ENCODE measurements around the gene DELE1.

DELE1 gene

DNA sequence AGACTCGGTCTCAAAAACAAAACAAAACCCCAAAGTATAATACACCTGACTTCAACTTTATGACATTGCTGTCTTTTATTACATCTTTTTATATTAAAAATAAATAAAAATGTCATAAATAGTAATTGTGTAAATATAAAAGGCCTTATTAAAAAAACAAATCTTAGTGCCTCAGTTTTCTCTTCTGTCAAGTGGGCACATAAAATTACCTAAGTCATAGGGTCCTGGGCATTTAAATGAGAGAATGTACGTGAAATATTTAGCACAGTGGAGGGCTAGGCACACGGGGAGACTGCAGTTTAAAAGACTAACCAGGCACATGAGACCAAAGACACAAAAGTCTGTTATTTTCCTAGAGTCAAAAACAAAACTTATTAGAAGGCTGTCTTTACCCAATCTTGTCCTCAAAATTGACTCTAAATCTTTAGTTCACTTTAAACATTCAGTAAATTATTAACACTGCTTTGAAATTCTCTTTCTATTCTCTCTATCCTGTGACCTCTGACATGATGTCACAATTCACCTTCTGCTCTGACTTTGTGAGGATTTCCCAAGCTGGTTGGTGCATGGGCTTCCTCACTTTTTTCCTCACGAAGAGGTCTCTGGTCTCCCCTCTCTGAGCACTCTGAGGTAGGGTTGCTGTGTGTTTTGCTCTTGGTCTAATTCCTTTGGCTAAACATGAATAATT lies 42.7 kb downstream of the DELE1 start:
- no peak overlapping the region for H3K4me3 ChIP-seq (ENCODE audit: low read depth, low read length)
- TF ChIP-seq, protein P1, sequence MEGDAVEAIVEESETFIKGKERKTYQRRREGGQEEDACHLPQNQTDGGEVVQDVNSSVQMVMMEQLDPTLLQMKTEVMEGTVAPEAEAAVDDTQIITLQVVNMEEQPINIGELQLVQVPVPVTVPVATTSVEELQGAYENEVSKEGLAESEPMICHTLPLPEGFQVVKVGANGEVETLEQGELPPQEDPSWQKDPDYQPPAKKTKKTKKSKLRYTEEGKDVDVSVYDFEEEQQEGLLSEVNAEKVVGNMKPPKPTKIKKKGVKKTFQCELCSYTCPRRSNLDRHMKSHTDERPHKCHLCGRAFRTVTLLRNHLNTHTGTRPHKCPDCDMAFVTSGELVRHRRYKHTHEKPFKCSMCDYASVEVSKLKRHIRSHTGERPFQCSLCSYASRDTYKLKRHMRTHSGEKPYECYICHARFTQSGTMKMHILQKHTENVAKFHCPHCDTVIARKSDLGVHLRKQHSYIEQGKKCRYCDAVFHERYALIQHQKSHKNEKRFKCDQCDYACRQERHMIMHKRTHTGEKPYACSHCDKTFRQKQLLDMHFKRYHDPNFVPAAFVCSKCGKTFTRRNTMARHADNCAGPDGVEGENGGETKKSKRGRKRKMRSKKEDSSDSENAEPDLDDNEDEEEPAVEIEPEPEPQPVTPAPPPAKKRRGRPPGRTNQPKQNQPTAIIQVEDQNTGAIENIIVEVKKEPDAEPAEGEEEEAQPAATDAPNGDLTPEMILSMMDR (IDR thresholded peaks at IDR 0.05; ENCODE audit: borderline replicate concordance, insufficient read depth, low read depth, low read length) = no peak

DNA sequence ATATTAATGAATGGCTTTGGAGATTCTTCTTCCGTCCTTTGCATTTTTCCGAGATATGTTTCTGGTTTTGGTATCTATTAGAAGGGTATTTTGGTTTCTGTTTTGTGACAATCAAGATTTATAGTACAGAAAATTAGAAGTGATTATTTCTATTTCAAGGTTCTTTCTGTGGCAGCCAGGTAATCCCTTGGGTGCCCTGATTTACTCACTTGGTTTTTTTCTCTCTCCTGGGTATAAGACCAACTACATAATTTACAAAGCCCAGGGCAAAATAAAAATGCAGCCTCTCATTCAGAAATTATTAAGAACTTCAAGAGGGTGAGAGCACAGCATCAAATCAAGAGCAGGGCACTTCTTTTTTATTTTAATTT lies 43.3 kb downstream of the DELE1 start:
- H3K4me3 ChIP-seq (ENCODE audit: low read depth, low read length) = no peak overlapping the region
- TF ChIP-seq, protein P1 (IDR thresholded peaks at IDR 0.05; ENCODE audit: borderline replicate concordance, insufficient read depth, low read depth, low read length) = no peak

DNA sequence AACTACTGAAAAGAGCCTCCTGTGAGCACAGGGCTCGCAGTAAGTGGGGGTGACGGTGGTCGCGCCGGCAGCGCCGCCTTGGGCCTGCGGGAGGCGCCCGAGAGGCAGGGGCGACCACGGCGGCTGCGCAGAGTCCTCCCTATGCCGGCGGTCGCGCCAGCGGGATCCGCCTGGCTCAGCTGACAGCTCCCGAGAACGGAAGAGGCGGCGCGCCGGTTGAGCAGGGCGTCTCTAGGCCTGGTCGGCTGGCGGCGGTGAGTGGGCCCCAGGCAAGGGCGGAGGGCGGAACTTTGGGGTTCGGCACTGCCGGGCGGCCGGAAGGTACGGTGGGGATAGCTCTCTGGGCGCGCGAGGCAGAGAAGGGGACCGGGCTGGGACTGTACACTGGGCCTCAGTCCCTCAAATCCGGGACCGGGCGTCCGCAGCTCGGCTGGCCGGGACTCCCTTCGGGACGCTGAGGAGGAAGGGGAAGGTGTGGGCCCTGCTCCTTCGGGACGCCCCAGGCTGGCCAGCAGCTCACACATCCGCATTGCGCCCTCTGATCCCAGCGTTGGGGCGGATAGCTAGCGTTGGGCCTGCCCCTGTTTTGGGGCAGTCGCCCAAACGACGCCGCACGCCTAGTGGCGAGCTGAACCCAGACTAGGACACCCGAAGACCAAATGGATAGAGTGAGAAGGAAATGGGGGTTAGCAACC lies 45.4 kb downstream of the DELE1 start, which contains the start of gene RNF14:
TSS of gene RNF14 (plus strand) at position 192 of the 695 bp plus-strand sequence. CDS start 4,484 bp downstream, outside the sequence.
- TF ChIP-seq, protein P1 (IDR thresholded peaks at IDR 0.05; ENCODE audit: borderline replicate concordance, insufficient read depth, low read depth, low read length) = peak; percentile 99

DNA sequence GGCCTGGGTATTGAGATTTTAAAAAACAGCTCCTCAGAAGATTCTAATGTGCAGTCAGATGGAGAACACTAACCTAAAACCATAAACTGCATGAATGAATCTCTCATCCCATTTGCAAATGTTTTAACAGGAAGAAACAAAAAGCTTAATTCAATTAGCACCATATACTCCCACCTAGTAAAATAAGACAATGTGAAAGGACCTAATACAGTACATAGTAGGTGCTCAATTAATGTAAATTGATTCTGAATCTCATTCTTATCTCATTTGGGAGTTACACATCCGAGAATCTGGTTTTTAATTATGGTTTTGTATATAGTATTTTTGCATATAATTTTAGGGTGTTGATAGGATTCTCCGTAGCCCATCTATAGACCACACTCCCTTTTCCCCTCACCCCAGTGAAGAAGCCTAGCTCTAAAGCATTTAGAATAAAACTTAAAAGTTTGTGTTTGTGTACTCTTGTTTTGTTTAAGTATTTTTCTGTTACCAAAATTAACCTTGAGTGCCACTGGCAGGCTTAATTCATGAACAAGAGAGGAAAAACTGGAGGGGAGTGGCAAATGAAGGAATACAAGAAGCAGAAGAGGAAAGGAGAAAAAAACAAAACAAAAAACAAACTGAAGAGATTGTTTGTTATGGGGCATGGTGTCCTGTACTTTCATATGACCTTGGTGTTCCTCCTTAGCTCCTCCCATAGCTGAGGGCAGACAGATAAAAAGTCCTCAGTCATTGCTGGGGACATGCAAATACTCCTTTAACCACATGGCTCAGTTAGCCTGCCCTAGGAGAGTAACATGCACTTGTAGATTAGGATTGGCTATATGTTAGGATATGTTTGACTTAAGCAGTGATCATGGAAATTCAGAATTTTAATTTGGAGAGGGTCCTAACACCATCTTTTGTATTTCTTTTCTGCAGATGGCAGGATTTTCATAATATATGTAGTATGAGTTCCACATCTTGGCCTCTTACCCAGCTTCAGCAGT lies 46.4 kb downstream of the DELE1 start:
- TF ChIP-seq, protein P1 (IDR thresholded peaks at IDR 0.05; ENCODE audit: borderline replicate concordance, insufficient read depth, low read depth, low read length) = no peak
- H3K4me3 ChIP-seq (ENCODE audit: low read depth, low read length) = peak overlapping the region; percentile 79

More for the DNA sequence above, 45.4 kb downstream of the DELE1 start, which contains the start of gene RNF14:
- H3K4me3 ChIP-seq (ENCODE audit: low read depth, low read length) = peak within 1 kb of the TSS; percentile 79

GRCh38 chr5:141973871-141974595 lies 50.4 kb downstream of the DELE1 start:
- TF ChIP-seq, protein P1 (IDR thresholded peaks at IDR 0.05; ENCODE audit: borderline replicate concordance, insufficient read depth, low read depth, low read length) = no peak
- H3K4me3 ChIP-seq (ENCODE audit: low read depth, low read length) = no peak overlapping the region

DNA sequence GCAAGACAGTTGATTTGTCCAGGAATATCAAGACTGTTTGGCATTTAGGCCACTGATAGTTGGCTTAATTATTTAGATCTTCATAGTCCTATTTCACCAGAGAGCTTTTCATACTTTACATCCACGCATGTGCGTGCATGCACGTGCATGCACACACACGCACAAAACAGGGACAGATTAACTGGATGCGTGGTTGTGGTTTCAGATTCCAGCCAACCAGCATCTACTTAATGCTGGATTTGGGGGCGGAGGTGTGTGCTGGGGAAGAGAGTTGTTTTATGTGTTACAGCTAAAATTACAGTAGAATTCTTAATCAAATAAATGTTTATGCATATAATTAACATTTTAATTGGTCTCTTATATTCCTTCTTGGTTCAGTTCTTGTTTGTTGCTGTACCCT lies 52.5 kb downstream of the DELE1 start:
- no peak overlapping the region for H3K4me3 ChIP-seq (ENCODE audit: low read depth, low read length)
- TF ChIP-seq, protein P1 (IDR thresholded peaks at IDR 0.05; ENCODE audit: borderline replicate concordance, insufficient read depth, low read depth, low read length) = no peak

All from GM12875 (cell line).